HG03354 (cell line): Measurements from ENCODE around the gene SF3B3.

Experiments
- ATAC-seq: cut with Tn5 transposase; IDR thresholded peaks from one replicate; pipeline ENCODE4 v1.9.1; 2021; ENCODE audit warnings: mild to moderate bottlenecking; ENCODE audit not compliant: unreplicated experiment, poor library complexity, severe bottlenecking

Gene SF3B3

DNA sequence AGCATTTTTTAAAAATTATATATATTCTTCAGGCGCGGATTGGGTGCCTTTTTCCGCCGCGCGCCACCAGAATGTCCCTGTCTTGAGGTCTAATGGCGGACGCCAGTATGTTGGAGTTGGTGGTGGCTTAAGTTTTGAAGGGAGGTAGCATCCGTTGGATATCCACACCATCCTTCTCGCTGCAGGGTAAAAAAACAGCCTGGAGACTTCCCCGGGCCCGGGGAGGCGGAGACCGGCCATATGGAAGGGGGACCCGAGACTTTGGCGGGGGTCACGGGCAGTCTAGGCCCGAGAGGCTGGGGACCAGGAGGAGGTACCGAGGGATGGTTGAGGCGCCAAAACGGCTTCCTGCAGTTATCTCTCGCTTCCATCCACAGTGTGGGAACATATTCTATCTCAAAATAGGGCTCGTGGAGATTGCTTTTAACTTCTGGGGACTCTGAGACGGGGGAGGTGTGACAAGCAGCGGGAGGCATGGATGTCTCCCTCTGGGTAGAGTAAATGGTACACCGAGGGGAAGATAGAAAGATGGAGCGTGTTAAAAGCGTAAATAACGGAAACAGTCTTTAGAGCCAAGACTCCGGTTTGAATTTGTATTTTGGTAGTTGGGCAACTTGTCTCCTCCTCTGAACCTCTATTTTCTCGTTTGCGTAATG lies at the start of gene SF3B3:
Gene SF3B3 (plus strand): TSS at position 74 of the 656 bp plus-strand sequence. CDS start 2,841 bp downstream, outside the sequence.
- peak; percentile 62 for ATAC-seq

DNA sequence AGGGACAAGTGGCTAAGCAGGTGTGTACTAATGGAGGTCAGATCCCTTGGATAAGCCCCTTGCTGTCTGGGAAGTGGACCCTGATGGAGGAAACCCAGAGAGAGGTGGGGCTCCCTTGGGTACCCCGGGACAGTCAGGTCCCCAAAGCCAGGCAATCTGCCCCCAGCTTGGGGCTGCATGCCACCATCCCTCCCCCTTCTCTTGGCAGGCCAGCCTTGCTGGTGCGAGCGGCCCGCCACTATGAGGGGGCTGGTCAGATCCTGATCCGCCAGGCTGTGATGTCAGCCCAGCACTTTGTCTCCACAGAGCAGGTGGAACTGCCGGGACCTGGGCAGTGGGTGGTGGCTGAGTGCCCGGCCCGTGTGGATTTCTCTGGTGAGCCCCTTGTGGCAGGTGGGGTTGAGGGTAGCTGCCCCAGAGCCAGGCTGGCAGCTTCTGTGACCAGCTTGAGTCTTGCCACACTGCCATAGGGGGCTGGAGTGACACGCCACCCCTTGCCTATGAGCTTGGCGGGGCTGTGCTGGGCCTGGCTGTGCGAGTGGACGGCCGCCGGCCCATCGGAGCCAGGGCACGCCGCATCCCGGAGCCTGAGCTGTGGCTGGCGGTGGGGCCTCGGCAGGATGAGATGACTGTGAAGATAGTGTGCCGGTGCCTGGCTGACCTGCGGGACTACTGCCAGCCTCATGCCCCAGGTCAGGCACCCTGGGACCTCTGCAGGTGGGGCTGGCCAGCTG lies 49.1 kb upstream of the SF3B3 start:
- ATAC-seq, result no peak

DNA sequence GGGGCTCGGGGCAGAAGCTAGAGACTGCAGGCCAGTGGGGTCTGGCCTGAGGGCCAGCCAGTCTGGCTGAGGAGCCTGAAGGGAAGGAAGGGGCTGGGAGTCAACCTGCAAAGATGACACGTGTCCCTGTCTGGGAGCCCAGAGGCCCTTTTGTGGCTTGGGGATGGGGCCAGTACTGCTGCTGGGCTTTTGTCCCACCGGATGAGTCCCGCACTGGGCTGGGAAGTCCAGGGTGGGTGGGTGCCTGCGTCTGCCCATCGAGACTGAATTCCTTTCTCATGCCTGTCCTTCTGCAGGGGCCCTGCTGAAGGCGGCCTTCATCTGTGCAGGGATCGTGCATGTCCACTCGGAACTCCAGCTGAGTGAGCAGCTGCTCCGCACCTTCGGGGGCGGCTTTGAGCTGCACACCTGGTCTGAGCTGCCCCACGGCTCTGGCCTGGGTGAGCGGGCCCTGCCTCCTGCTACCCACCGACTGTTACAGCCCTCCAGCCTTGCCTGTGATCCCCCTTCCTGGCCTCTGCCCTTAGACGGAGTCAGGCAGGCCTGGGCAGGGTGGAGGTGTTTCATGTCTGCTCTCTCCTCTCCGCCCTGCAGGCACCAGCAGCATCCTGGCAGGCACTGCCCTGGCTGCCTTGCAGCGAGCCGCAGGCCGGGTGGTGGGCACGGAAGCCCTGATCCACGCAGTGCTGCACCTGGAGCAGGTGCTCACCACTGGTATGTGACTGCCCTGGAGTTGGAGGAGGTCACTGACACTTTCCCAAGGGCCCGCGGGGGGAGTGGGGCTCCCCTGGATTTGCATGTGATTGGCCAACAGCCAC lies 48.4 kb upstream of the SF3B3 start:
- ATAC-seq, result no peak

DNA sequence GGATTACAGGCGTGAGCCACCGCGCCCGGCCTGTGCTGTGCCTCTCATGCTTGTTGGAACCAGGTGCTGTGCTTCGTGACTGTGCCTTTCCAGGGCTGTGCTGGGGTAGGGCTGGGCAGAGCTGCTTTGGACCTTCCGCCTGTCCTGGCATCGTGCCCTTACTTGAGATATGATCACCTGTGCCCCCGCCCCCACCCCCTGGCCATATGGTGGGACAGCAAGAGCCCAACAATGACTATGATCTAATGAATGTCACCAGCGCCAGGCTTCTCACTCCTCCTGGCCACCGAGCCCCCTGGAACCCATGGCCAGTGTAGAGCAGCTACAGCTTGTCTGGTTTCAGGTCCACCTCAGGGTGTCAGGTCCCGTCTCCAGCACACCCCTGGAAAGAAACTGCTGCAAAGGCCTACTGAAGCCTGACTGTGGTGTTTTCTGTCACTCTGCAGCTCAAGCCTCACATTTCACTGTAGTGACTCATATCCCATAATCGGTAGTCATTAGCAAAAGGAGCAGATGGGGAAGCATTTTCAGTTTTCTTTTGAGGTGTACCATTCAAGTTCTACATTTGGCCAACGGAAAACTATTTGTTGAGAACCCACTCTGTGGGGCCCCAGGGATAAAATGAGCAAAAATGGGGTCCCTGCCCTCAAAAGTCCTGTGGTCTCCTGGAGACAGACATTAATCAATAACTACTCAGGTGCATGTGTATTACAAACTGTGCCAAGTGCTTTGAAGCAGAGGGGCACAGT lies 47.2 kb upstream of the SF3B3 start:
- peak; percentile 92 for ATAC-seq

DNA sequence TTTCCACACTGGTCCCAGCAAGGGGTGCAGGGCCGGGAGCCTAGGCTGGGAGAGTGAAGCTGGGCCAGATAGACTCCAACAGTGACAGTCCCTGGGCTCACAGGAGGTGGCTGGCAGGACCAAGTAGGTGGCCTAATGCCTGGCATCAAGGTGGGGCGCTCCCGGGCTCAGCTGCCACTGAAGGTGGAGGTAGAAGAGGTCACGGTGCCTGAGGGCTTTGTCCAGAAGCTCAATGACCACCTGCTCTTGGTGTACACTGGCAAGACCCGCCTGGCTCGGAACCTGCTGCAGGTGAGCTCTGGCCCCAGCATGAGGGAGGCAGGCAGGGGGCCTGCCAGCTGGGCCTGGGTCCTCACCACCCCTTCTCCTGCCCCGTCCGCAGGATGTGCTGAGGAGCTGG lies 45.4 kb upstream of the SF3B3 start:
- no peak for ATAC-seq

DNA sequence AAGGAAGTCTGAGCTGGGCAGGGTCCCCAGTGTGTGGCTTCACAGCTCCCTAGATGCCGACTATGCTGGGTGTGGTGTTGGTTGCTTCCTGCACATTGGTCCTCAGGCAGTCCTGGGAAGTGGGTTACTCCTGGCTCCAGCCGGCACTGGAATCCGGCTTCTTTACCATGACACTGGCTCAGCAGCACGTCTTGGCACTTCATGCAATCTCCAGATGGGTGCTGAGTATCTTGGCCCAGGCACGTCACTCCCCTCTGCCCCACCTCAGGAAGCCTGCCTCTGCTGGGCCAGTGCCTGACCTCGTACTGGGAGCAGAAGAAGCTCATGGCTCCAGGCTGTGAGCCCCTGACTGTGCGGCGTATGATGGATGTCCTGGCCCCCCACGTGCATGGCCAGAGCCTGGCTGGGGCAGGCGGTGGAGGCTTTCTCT lies 44.7 kb upstream of the SF3B3 start:
- no peak for ATAC-seq

DNA sequence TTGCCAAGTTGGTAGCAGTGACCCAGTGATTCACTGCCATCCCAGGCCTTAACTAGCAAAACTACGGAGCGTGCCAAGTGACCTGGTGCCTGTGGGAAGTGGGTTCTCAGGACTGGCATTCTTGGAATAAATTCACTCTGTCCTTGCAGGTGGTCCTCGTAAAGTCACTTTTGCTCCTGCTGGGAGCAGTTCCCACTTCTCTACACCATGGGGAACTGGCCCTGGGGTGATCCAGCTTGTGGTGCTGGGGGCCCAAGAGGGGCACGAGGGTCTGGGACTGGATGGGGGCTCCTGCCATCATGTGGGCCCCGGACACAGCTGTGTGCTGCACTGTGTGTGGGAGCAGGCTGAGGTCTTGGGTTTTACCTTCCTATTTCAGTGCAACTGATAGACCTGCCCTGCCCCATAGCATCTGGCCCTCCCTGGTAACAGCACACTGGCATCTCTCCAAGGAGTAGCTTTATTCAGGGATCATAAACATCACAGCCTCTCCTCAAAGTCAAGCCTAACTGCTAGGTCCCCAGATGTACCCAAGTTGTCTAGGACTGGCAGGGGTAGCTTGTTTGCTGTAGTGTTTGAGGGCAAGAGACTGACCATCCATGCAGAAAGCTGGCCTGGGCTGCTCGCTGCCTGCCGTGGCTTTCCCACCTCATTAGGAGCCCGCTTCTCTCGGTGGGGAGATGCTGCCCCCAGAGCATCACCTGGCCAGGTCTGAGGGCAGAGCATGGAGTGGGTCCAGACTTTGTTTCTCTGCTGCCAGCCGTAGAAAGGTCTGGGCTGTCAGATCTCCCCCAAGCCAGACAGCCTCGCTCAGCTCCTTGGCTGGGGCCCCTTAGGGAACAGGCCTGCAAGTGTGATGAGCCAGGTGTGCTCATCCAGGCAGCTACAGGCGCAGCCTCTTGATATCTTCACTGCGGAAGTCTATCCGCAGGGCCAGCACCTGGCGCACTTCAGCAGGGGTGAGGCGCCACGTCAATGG lies 43.2 kb upstream of the SF3B3 start:
- ATAC-seq, result no peak

DNA sequence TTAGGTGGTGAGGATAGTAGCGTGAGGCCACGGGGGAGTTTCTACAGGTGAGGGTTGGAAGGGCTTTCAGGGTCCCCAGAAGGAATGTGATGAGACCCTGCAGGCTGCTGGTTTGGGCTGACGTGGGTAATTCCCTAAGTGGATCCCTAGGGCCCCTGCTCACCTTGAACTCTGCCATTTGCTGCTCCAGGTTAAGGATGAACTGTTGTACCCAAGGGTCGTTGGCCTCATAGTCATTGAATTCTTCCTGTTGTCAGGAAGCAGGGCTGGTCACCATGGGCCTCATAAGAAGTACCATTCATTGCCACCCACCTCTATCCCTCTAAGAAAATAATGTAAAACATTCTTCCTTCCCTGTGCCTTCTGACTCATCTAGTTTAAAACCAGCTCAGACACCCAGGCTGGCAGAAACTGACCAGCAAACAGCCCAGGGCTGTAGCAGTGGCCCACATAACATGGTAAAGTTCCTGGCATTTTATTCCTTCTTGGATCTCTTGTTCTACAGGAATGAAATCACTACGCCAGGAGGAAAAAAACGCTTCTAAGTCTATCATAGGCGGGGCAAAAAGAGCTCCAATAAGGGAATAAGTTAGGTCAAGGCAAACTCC lies 41.6 kb upstream of the SF3B3 start:
- ATAC-seq, result no peak

DNA sequence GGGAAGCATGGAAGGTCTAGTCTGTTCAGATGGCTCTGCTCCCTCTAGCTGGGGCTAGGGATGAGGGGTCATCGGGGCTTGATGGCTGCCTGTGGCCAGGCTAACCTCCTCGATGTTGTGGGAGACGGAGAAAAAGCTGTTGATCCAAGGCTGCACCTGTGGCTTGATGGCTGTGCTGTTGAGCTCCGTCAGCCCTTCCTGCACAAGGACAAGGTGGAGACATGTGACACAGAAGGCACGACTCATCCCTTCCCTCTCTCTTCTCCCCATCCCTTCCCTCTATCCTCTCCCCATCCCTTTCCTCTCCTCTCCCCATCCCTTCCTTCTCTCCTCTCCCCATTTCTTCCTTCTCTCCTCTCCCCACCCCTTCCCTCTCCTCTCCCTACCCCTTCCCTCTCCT lies 41.0 kb upstream of the SF3B3 start:
- ATAC-seq, result no peak

DNA sequence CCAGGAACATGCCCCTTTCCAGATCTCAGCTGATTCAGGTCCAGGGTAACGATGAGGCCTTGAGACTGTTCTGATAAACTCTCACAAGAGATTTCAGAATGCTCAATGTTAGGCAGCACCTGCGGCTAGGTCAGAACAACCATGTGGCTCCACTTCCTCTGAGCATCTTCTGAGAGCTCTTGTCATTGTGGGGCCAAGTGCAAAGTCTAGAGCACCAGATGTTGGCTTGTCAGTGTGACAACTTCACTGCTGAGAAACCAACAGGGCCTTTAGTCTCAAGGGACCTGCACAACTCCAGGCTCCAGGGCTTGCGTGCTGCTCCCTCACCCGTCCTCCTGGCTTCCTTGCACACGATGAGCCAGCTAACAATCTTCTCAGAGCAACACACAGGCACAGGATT lies 40.2 kb upstream of the SF3B3 start:
- ATAC-seq, result no peak

DNA sequence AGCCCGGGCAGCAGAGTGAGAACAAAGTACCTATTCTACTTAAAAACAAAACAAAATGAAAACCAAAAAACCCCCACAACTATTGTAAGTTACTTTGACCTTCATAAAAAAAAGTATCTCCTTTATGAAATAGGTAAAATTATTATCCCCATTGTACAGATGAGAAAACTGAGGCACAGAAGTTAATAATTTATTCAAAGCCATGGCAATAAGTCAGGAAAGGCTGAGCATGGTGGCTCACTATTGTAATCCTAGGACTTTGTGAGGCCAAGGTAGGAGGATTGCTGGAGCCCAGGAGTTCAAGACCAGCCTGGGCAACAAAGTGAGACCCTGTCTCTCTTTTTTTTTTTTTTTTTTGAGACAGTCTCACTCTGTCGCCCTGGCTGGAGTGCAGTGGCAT lies 38.7 kb upstream of the SF3B3 start:
- no peak for ATAC-seq

DNA sequence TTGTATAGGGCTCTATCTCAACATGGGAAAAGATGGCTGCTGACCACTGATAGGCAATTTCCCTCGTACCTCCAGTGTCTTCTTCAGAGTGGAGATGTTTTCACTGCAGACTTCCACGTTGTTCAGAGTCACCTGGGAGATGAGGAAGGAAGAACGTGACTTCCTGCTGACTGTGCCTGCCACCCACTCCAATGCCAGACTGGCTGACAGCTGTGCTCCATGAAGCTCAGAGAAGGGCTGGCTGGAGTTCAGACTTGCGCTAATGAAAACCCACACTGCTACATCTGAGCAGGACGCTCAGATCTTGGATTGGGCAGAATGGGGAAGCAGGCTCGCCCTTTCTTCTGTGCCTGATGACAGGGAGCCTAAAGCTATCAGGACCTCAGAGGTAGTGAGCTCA lies 33.4 kb upstream of the SF3B3 start:
- ATAC-seq, result no peak

DNA sequence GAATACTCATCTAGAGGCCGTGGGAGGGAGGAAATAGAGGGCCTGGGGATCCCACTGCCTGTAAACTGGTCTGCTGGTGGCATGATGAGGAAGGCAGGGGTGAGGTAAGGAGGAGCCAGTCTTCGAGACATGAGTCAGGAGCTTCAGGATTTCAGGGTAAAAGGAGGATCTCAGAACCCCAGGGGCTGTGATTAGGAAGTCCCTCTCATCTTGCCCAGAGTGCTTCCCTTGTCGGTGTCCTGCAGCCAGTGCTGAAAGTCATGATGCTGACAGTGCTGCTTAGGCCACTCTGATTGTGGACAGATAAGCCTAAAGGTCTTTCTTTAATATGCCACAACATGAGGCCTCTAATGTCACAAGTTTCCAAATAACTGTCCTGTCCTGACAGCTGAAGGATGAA lies 29.8 kb upstream of the SF3B3 start:
- ATAC-seq, result no peak

DNA sequence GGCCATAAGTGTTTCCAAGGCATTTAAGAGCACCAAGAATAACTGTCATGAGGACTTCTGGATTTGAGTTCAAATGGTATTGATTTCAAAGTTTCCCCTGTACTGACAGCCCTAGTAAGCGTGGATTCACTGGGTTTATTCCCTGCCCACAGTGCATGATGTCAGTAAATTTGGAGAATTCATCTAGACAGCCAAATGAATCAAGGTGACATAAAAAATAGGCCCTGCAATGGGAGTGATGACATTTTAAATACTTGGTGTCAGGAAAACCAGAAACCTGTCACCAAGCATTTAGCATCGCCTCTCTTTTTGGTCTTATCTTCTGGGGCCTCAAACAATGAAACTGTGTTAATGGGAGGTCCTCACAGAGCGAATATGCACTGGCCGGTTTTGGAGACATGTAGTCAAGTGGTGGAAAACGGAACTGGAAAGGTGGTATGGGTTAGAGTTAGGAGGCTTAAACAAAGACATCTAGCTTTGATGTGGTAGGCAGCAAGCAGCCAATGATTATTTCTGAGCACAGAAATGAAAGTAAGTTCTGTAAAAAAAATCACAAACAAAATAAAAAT lies 29.3 kb upstream of the SF3B3 start:
- ATAC-seq, result no peak

DNA sequence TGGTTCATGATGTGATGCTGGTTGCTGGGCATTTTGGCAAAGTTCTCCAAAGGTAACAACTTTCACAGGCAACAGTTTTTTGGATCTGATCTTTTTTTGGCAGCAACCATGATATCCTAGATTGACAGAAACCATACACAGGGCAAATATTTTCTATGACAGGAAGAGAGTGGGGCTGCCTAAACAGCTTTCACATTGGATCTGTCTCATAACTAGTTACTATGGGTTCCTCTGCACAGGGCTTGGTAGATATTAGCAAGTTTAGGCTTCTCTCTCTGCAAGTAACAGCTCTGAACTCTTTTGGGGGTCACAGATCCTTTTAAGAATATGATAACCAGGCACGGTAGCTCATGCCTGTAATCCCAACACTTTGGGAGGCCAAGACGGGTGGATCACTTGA lies 28.8 kb upstream of the SF3B3 start:
- no peak for ATAC-seq

DNA sequence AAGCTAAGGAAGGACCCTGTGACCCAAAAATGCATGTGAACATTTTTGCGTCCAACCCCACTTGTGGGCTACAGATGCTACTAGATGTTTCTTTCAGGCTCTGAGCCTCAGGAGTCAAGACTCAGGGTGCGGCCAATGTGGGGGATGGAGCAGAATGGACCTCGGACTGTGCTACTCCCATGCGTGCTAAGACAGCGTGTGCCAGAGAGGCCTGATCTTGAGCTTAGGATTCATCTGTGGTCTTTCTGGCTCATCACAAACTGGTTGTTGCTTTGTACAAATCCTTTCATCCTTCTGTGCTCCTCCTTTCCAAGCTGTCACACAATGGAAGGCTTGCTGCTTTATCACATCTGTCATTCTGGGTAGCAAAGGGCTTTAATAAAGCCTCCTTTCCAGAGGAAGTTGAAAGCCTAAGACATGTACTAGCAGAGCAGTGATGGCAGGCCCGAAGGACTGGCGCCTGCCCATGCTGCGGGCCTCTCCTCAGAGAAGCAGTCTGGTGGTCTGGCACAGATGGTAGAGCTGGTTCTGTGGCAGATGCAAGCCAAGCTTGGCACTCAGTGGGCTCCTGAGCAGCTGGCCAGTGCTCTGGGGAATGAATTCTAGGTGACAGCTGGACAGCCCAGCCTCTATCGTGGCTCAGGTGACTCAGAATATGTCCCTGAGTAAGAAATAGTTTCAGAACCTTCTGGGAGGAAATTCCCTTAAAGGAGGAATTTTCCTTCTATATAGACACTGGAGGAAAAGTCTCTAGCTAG lies 28.0 kb upstream of the SF3B3 start:
- no peak for ATAC-seq

DNA sequence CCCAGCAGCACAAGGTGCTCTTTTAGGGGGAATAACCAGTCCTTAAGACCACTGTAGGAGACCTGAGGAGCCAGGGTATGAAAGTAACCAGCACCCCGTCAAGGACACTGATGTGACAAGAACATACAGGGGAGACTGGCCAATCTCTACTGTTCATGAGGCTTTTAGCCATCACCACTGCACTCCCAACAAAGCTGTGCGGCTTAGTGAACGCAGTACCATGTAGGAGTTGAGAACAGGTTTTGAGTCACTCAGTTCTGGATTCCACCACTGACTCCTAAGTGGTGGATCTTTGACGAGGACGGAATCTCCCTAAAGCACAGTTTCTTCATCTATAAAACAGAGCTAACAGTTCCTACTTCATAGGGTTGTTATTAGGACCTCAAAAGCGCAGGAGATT lies 27.1 kb upstream of the SF3B3 start:
- ATAC-seq, result no peak

DNA sequence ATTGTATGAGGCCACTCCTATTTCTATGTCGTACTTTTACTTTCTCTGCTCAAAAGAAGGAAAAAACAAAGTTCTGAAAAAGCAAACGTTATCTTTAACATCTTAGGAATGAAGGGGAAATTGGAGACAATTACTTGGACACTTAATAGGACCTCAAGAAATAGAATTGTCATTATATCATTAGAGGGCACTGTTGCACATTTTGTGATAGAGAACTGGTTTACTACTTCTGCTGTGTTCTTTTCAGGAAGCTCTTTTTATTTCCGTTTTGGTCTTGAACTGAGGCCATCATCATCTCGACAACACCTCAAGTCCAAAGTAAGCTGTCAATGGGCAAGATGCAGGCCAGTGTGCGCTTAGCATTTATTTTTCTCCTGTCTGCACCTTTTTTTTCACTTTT lies 14.9 kb upstream of the SF3B3 start:
- ATAC-seq, result no peak
